ENCODE data around the gene HDGFL3. TPM values are rescaled to one million over a fixed set of nuclear protein-coding genes. Genes with fewer than 3 reads are reported as not detected.

Gene HDGFL3
- total RNA-seq: 29.8 and 38.6 TPM in 2 replicates

GRCh38 chr15:83207660-83208366 lies at the start of gene HDGFL3:
Gene HDGFL3, minus strand, starts transcription at chr15:83207823. Its CDS starts 409 bp downstream, at chr15:83207414.

GRCh38 chr15:83106994-83107840 lies 100.4 kb downstream of the HDGFL3 start, which contains the start of gene TM6SF1:
Gene TM6SF1, plus strand, starts transcription at chr15:83107645. Its CDS starts 36 bp downstream, at chr15:83107681.

Other genes starting within 250 kb of the HDGFL3 start
- gene RAMAC, start 221.6 kb downstream of the HDGFL3 start, total RNA-seq: 16.9 and 21.3 TPM in 2 replicates
- 13.3 and 15.7 TPM in 2 replicates for gene C15orf40, start 196.2 kb downstream of the HDGFL3 start, total RNA-seq
- gene BTBD1, start 140.6 kb downstream of the HDGFL3 start, total RNA-seq: 75.0 and 89.6 TPM in 2 replicates
- gene TM6SF1, start 100.2 kb downstream of the HDGFL3 start, total RNA-seq: 0.16 TPM in 1 of 2 replicates, not detected in the other
- 20.3 and 37.4 TPM in 2 replicates for gene BNC1, start 76.8 kb upstream of the HDGFL3 start, total RNA-seq
- 0.24 TPM in 1 of 2 replicates, not detected in the other for gene SH3GL3, start 239.5 kb upstream of the HDGFL3 start, total RNA-seq